Natural killer cell (primary cell): ENCODE data around the gene PHF21A. TPM values are rescaled to one million over a fixed set of nuclear protein-coding genes. Genes with fewer than 3 reads are reported as not detected.

Source experiments
- ATAC-seq, 3 donors: fragments of 150-1000 bp in 2 of 3; fragments of 200-7000 bp in 1 of 3; cut with Tn5 transposase; 1 replicate in 1 of 3; 2 replicates in 2 of 3; pipeline ENCODE4 v1.10.0; 2021; ENCODE audit warnings: mild to moderate bottlenecking in 2 of 3, moderate library complexity in 2 of 3
- DNase-seq, 2 donors: peaks; one replicate each; pipeline versions ENCODE4 v3.0.0 to v3.0.0-alpha.2; 2013 to 2021; ENCODE audit warnings: mixed read lengths in 1 of 2
- H3K27ac ChIP-seq: one replicate; pipeline ENCODE4 v1.5.1; 2013; ENCODE audit warnings: mild to moderate bottlenecking, low read length
- H3K27me3 ChIP-seq: one replicate; pipeline ENCODE4 v1.6.1; 2013; ENCODE audit warnings: low read length; ENCODE audit not compliant: control insufficient read depth, insufficient read depth
- H3K36me3 ChIP-seq: one replicate; pipeline ENCODE4 v1.6.1; 2013; ENCODE audit warnings: low read length; ENCODE audit not compliant: control insufficient read depth, insufficient read depth
- H3K4me1 ChIP-seq: one replicate; pipeline ENCODE4 v1.6.1; 2013; ENCODE audit warnings: low read length; ENCODE audit not compliant: control insufficient read depth, insufficient read depth
- H3K4me3 ChIP-seq: one replicate; pipeline ENCODE4 v1.5.1; 2013; ENCODE audit warnings: low read length
- H3K9me3 ChIP-seq: one replicate; pipeline ENCODE4 v1.6.1; 2013; ENCODE audit warnings: low read length; ENCODE audit not compliant: control insufficient read depth, insufficient read depth
- H3K27ac Mint-ChIP-seq, 2 donors: one replicate each; pipeline ENCODE4 v1.8.0; 2022; ENCODE audit warnings: mild to moderate bottlenecking in 2 of 2, mixed read lengths in 2 of 2, moderate library complexity in 1 of 2
- H3K27me3 Mint-ChIP-seq, 2 donors: one replicate each; pipeline ENCODE4 v1.8.0; 2022; ENCODE audit warnings: low read depth in 2 of 2, mixed read lengths in 2 of 2
- H3K36me3 Mint-ChIP-seq: one replicate; pipeline ENCODE4 v1.8.0; 2022; ENCODE audit warnings: mixed read lengths
- H3K4me1 Mint-ChIP-seq, 2 donors: one replicate each; pipeline ENCODE4 v1.8.0; 2022; ENCODE audit warnings: mixed read lengths in 2 of 2
- H3K4me3 Mint-ChIP-seq: one replicate; pipeline ENCODE4 v1.8.0; 2022; ENCODE audit warnings: mild to moderate bottlenecking, moderate library complexity, mixed read lengths
- H3K9me3 Mint-ChIP-seq, 2 donors: one replicate each; pipeline ENCODE4 v1.8.0; 2022; ENCODE audit warnings: mixed read lengths in 2 of 2
- CTCF ChIP-seq: fragments of 200-600 bp; IDR thresholded peaks from one replicate; pipeline ENCODE4 v1.8.0; 2022; ENCODE audit warnings: antibody characterized with exemption
- WGBS: methylation state at CpG from one replicate; pipeline ENCODE4 v1.1.7; 2013; ENCODE audit warnings: missing lambda C conversion rate; ENCODE audit not compliant: insufficient coverage; 5-methylcytosine and 5-hydroxymethylcytosine counted together
- intact Hi-C: fragments of 100-400 bp; cut with micrococcal nuclease; formaldehyde crosslinking; loops from one replicate; pipeline ENCODE4 v1.14.2; 2022
- total RNA-seq, 4 donors: library from RNA; stranded (reverse); fragments of 120-200 nt in 1 of 4; gene quantifications; one replicate each; pipeline versions ENCODE4 v1.2.3 to v1.2.4, GENCODE V29; 2013 to 2022

PHF21A gene
- total RNA-seq, 3 donors from 2014 or later (not counting 1 experiment from before 2014, with no cell fraction given) = 138 to 147 (median 139) TPM

GRCh38 chr11:45913514-45913913 lies 207.7 kb downstream of the PHF21A start:
- H3K27me3 ChIP-seq = no peaks in the 10 kb centered on the region
- peaks cover 58% of the 10 kb centered on the region for H3K36me3 ChIP-seq
- H3K4me1 ChIP-seq = peaks cover 21% of the 10 kb centered on the region
- TF ChIP-seq CTCF = no peak
- Mint-ChIP-seq H3K36me3 (no peaks in the 10 kb centered on the region), H3K27me3 (no peaks in the 10 kb centered on the region), H3K9me3 (no peaks in the 10 kb centered on the region), H3K4me3 (no peak overlapping the region), H3K27ac (peak overlapping the region in 1 of 2 donors; percentile 34), H3K4me1 (peaks cover 22 to 33% of the 10 kb centered on the region in 2 donors)
- no peak overlapping the region for H3K4me3 ChIP-seq
- no peak for ATAC-seq
- intact Hi-C loops = loop anchor here (10.0 kb wide), 1 partner anchor 211 kb away; the partner anchor contains the start of gene PHF21A
- no peak for DNase-seq
- H3K27ac ChIP-seq = no peak overlapping the region
- H3K9me3 ChIP-seq = no peaks in the 10 kb centered on the region
- 98% methylated on average over 19 of the region's 19 CpGs for WGBS

- no peak for ATAC-seq
- Histone ChIP-seq H3K27me3 (no peaks in the 10 kb centered on the region), H3K27ac (no peak overlapping the region), H3K4me1 (peaks cover 14% of the 10 kb centered on the region), H3K4me3 (no peak overlapping the region), H3K9me3 (no peaks in the 10 kb centered on the region), H3K36me3 (peaks cover 54% of the 10 kb centered on the region)
- Mint-ChIP-seq H3K4me1 (peaks cover 6 to 18% of the 10 kb centered on the region in 2 donors), H3K4me3 (no peak overlapping the region), H3K27me3 (no peaks in the 10 kb centered on the region), H3K27ac (no peak overlapping the region), H3K36me3 (no peaks in the 10 kb centered on the region), H3K9me3 (no peaks in the 10 kb centered on the region)
- intact Hi-C loops = loop anchor here (10.0 kb wide), 1 partner anchor 214 kb away; the partner anchor contains the start of gene PHF21A
- 98% methylated on average over 9 of the region's 9 CpGs for WGBS
- DNase-seq = no peak
- TF ChIP-seq CTCF = no peak
These were observed 210.6 kb downstream of the PHF21A start for GRCh38 chr11:45910623-45911022.

GRCh38 chr11:45909594-45910475 lies 211.4 kb downstream of the PHF21A start:
- no peak for ATAC-seq
- Mint-ChIP-seq H3K27ac (no peak overlapping the region), H3K4me3 (no peak overlapping the region), H3K9me3 (no peaks in the 10 kb centered on the region), H3K27me3 (no peaks in the 10 kb centered on the region), H3K36me3 (no peaks in the 10 kb centered on the region), H3K4me1 (peaks cover 5 to 15% of the 10 kb centered on the region in 2 donors)
- peaks cover 18% of the 10 kb centered on the region for H3K4me1 ChIP-seq
- no peak for TF ChIP-seq CTCF
- no peak for DNase-seq
- no peak overlapping the region for H3K4me3 ChIP-seq
- intact Hi-C loops = loop anchor here (10.0 kb wide), 1 partner anchor 215 kb away; the partner anchor contains the start of gene PHF21A
- H3K27ac ChIP-seq = no peak overlapping the region
- no peaks in the 10 kb centered on the region for H3K9me3 ChIP-seq
- no peaks in the 10 kb centered on the region for H3K27me3 ChIP-seq
- H3K36me3 ChIP-seq = peaks cover 46% of the 10 kb centered on the region
- 90% methylated on average over 32 of the region's 32 CpGs for WGBS
